HEK293T (cell line): ENCODE data around the gene CNGB1.

ENCODE experiments used
- ARNT ChIP-seq: fragments of 450-650 bp; IDR thresholded peaks from 2 replicates; pipeline ENCODE4 v1.6.1; 2017; ENCODE audit warnings: mild to moderate bottlenecking
- BHLHE40 ChIP-seq: fragments of 450-650 bp; IDR thresholded peaks from 2 replicates; pipeline ENCODE4 v1.6.1; 2016; ENCODE audit warnings: mild to moderate bottlenecking, moderate library complexity, borderline replicate concordance
- CTBP1 ChIP-seq: fragments of 450-650 bp; IDR thresholded peaks from 2 replicates; pipeline ENCODE4 v1.6.1; 2016; ENCODE audit warnings: borderline replicate concordance
- ELF4 ChIP-seq: fragments of 450-650 bp; IDR thresholded peaks from 2 replicates; pipeline ENCODE4 v1.6.1; 2017; ENCODE audit warnings: antibody characterized with exemption
- FOXA1 ChIP-seq: fragments of 450-650 bp; IDR thresholded peaks from 2 replicates; pipeline ENCODE4 v1.6.1; 2016; ENCODE audit warnings: mild to moderate bottlenecking
- FOXK2 ChIP-seq: fragments of 450-650 bp; IDR thresholded peaks from 2 replicates; pipeline ENCODE4 v1.6.1; 2016; ENCODE audit warnings: mild to moderate bottlenecking
- FOXM1 ChIP-seq: fragments of 450-650 bp; IDR thresholded peaks from 2 replicates; pipeline ENCODE4 v1.6.1; 2017; ENCODE audit warnings: mild to moderate bottlenecking, borderline replicate concordance
- LEF1 ChIP-seq: fragments of 450-650 bp; IDR thresholded peaks from 2 replicates; pipeline ENCODE4 v1.6.1; 2017; ENCODE audit warnings: mild to moderate bottlenecking, borderline replicate concordance
- NFRKB ChIP-seq: fragments of 450-650 bp; IDR thresholded peaks from 2 replicates; pipeline ENCODE4 v1.6.1; 2016; ENCODE audit warnings: mild to moderate bottlenecking, moderate library complexity
- PKNOX1 ChIP-seq: fragments of 450-650 bp; IDR thresholded peaks from 2 replicates; pipeline ENCODE4 v1.6.1; 2016
- SP1 ChIP-seq: fragments of 450-650 bp; IDR thresholded peaks from 2 replicates; pipeline ENCODE4 v1.6.1; 2017
- SUZ12 ChIP-seq: fragments of 450-650 bp; IDR thresholded peaks from 2 replicates; pipeline ENCODE4 v1.6.1; 2016; ENCODE audit warnings: mild to moderate bottlenecking
- TARDBP ChIP-seq: fragments of 450-650 bp; IDR thresholded peaks from 2 replicates; pipeline ENCODE4 v1.6.1; 2016
- ZNF384 ChIP-seq: fragments of 450-650 bp; IDR thresholded peaks from 2 replicates; pipeline ENCODE4 v1.6.1; 2016

GRCh38 chr16:57897996-57898395 lies 72.9 kb downstream of the CNGB1 start:
- TF ChIP-seq BHLHE40 (no peak), SP1 (no peak), FOXM1 (no peak), FOXA1 (no peak), SUZ12 (no peak), TARDBP (no peak), ARNT (no peak), PKNOX1 (no peak), ELF4 (no peak), FOXK2 (no peak), ZNF384 (no peak), CTBP1 (no peak), NFRKB (no peak), LEF1 (no peak)
